HepG2 (cell line): ENCODE data around the gene SOX5. TPM values are rescaled to one million over a fixed set of nuclear protein-coding genes. Genes with fewer than 3 reads are reported as not detected.

Experiments
- ATAC-seq: fragments of 200-7000 bp; cut with Tn5 transposase; 3 replicates; pipeline ENCODE4 v1.9.1; 2020; ENCODE audit warnings: mild to moderate bottlenecking, moderate library complexity
- Bru-seq: library from RNA; stranded (reverse); fragments of 400-500 nt; gene quantifications from one replicate; lab custom pipeline; 2021; lab: Mats Ljungman, UMichigan
- BruChase-seq, 2 experiments: library from RNA; stranded (reverse); fragments of 400-500 nt; gene quantifications; one replicate each; lab custom pipeline; 2021; lab: Mats Ljungman, UMichigan
- BruUV-seq: library from RNA; stranded (reverse); fragments of 400-500 nt; replicated peaks from 2 replicates; lab custom pipeline; 2021; lab: Mats Ljungman, UMichigan
- CTCF ChIA-PET: fragments of 300-600 bp; formaldehyde crosslinking; extraction: SDS; loops from one replicate; lab custom pipeline; 2021; ENCODE audit warnings: low total read pairs, inconsistent platforms, low intra/inter-chr PET ratio; lab: Yijun Ruan, JAX
- POLR2A ChIA-PET: fragments of 350-600 bp; sonication (Branson Sonifier 250); formaldehyde crosslinking; loops from one replicate; lab custom pipeline; 2020; ENCODE audit warnings: antibody characterized with exemption, inconsistent platforms; lab: Yijun Ruan, JAX
- DNase-seq: peaks from one replicate; pipeline ENCODE4 v3.0.0-alpha.2; 2015; ENCODE audit warnings: low spot score
- FAIRE-seq: peaks from 3 replicates; lab custom pipeline; 2011; peaks lifted over from hg19 to GRCh38; lab: Jason Lieb, UNC
- H2AFZ ChIP-seq: one replicate; pipeline ENCODE4 v1.6.1; 2011; ENCODE audit warnings: low read length, inconsistent platforms
- H3K27ac ChIP-seq: fragments of 300-600 bp; 3 replicates; pipeline ENCODE4 v1.8.0; 2011; ENCODE audit warnings: mixed run types, mild to moderate bottlenecking, mixed read lengths, low read length, inconsistent platforms; ENCODE audit not compliant: insufficient read depth; ENCODE audit errors: extremely low read length
- H3K27me3 ChIP-seq, 2 experiments: fragments of 200-600 bp in 1 of 2; 2 replicates in 1 of 2; 3 replicates in 1 of 2; pipeline versions ENCODE4 v1.6.0 to v1.8.0; 2011; ENCODE audit warnings: low read length in 2 of 2, mild to moderate bottlenecking in 2 of 2, moderate library complexity in 2 of 2, inconsistent platforms in 1 of 2; ENCODE audit not compliant: insufficient read depth in 2 of 2, control insufficient read depth in 1 of 2
- H3K36me3 ChIP-seq, 2 experiments: fragments of 200-600 bp in 1 of 2; replicated peaks in 1 of 2; 2 replicates in 1 of 2; 3 replicates in 1 of 2; pipeline versions ENCODE4 v1.5.1 to v1.8.0; 2011; ENCODE audit warnings: low read length in 2 of 2, inconsistent platforms in 1 of 2; ENCODE audit not compliant: insufficient read depth in 2 of 2, control insufficient read depth in 1 of 2
- H3K4me1 ChIP-seq: 2 replicates; pipeline ENCODE4 v1.5.1; 2012; ENCODE audit warnings: low read length, inconsistent platforms; ENCODE audit not compliant: insufficient read depth
- H3K4me2 ChIP-seq: 2 replicates; pipeline ENCODE4 v1.6.0; 2011; ENCODE audit warnings: low read depth, low read length, inconsistent platforms
- H3K4me3 ChIP-seq, 3 experiments: fragments of 200-600 bp in 1 of 3; sonication (generic), shearing (Covaris generic) in 1 of 3; replicated peaks in 1 of 3; 2 replicates each; pipeline ENCODE4 v1.5.1; 2011 to 2016; ENCODE audit warnings: low read length in 3 of 3, inconsistent platforms in 2 of 3, low read depth in 2 of 3, mild to moderate bottlenecking in 2 of 3, control low read depth in 1 of 3, mixed read lengths in 1 of 3; ENCODE audit not compliant: insufficient read depth in 1 of 3
- H3K79me2 ChIP-seq: one replicate; pipeline ENCODE4 v1.6.1; 2011; ENCODE audit warnings: low read length, inconsistent platforms; ENCODE audit not compliant: insufficient read depth
- H3K9ac ChIP-seq: 2 replicates; pipeline ENCODE4 v1.6.0; 2011; ENCODE audit warnings: mild to moderate bottlenecking, low read depth, low read length, inconsistent platforms; ENCODE audit not compliant: insufficient read depth
- H3K9me3 ChIP-seq: 2 replicates; pipeline ENCODE4 v1.5.1; 2012; ENCODE audit warnings: mild to moderate bottlenecking, low read length
- H4K20me1 ChIP-seq: 2 replicates; pipeline ENCODE4 v1.6.0; 2011; ENCODE audit warnings: inconsistent platforms, mild to moderate bottlenecking, low read length, moderate library complexity; ENCODE audit not compliant: insufficient read depth
- NCOA5 ChIP-seq: sonication (generic); formaldehyde crosslinking; IDR thresholded peaks from 2 replicates; pipeline ENCODE4 v1.4.0; 2020; ENCODE audit warnings: missing genetic modification reagents
- PHB2 ChIP-seq: fragments of 450-650 bp; IDR thresholded peaks from 2 replicates; pipeline ENCODE4 v1.6.1; 2018; ENCODE audit not compliant: partially characterized antibody
- SIN3A ChIP-seq: IDR thresholded peaks from 2 replicates; pipeline ENCODE4 v1.6.1; 2011; ENCODE audit warnings: low read depth, mild to moderate bottlenecking, control low read depth, low read length, borderline replicate concordance
- SUZ12 ChIP-seq: fragments of 150-350 bp; IDR thresholded peaks from 2 replicates; pipeline ENCODE4 v1.6.1; 2014; ENCODE audit warnings: low read depth, low read length
- TBX2 ChIP-seq: sonication (generic); formaldehyde crosslinking; IDR thresholded peaks from 2 replicates; pipeline ENCODE4 v1.5.0; 2020; ENCODE audit warnings: missing genetic modification reagents, mild to moderate bottlenecking, borderline replicate concordance
- TSC22D2 ChIP-seq: sonication (generic); formaldehyde crosslinking; IDR thresholded peaks from 2 replicates; pipeline ENCODE4 v1.5.1; 2020; ENCODE audit warnings: missing genetic modification reagents, mild to moderate bottlenecking, borderline replicate concordance
- WGBS: methylation state at CpG from one replicate; pipeline ENCODE4 v1.1.6; 2017; ENCODE audit warnings: low lambda C conversion rate; 5-methylcytosine and 5-hydroxymethylcytosine counted together
- in situ Hi-C: cut with HindIII; loops from 2 replicates; pipeline ENCODE4 v1.10.0; 2017; ENCODE audit warnings: low pct_unique_long_range_greater_than_20kb; ENCODE audit not compliant: extremely low pct_ligation_motif_present
- intact Hi-C: fragments of 100-400 bp; cut with micrococcal nuclease; formaldehyde crosslinking; loops from one replicate; pipeline ENCODE4 v1.10.0; 2022; ENCODE audit not compliant: unreplicated experiment
- long read RNA-seq, 2 experiments: library from RNA in 1 of 2; library from polyadenylated mRNA in 1 of 2; stranded (forward) in 1 of 2; unstranded in 1 of 2; transcript quantifications; one replicate each; pipeline ENCODE4 v2.0.0, GENCODE V29; 2019 to 2022
- polyA minus RNA-seq, 3 experiments: library from RNA; depleted of rRNA, polyadenylated mRNA; stranded (reverse); fragments of >200 nt; gene quantifications; 2 replicates each; pipeline ENCODE4 v1.2.3, GENCODE V29; 2011; ENCODE audit warnings: low replicate concordance in 1 of 3
- polyA plus RNA-seq, 8 experiments: library from polyadenylated mRNA; depleted of rRNA in 3 of 8; stranded (reverse) in 7 of 8; unstranded in 1 of 8; fragments of >200 nt; fragmentation: Illumina TruSeq in 4 of 8; extraction: Trizol in 4 of 8; gene quantifications; 2 replicates each; pipeline versions ENCODE4 v1.2.1 to v1.2.3, GENCODE V29; 2011 to 2016; ENCODE audit warnings: low read depth in 4 of 8, missing spikeins in 1 of 8, mixed read lengths in 1 of 8; ENCODE audit not compliant: insufficient read depth in 1 of 8
- total RNA-seq, 5 experiments: library from RNA; depleted of rRNA; stranded (reverse); fragments of >200 nt; fragmentation: Illumina TruSeq; extraction: Trizol; gene quantifications; 2 replicates each; pipeline ENCODE4 v1.2.3, GENCODE V29; 2016; ENCODE audit warnings: low read depth in 1 of 5
- TF ChIP-seq, protein P1 (sequence below): sonication (generic); formaldehyde crosslinking; IDR thresholded peaks from 2 replicates; pipeline ENCODE4 v1.5.1; 2020; ENCODE audit warnings: mild to moderate bottlenecking, missing genetic modification reagents, moderate library complexity
- TF ChIP-seq, protein P2 (sequence below): IDR thresholded peaks from 2 replicates; pipeline ENCODE4 v1.6.1; 2012; ENCODE audit warnings: inconsistent platforms
- TF ChIP-seq, protein P3 (sequence below): sonication (generic); formaldehyde crosslinking; IDR thresholded peaks from 2 replicates; pipeline ENCODE4 v1.8.1; 2023; ENCODE audit warnings: mild to moderate bottlenecking, moderate library complexity, missing genetic modification reagents
- TF ChIP-seq, protein P4 (sequence below): sonication (generic); formaldehyde crosslinking; IDR thresholded peaks from 2 replicates; pipeline ENCODE4 v1.5.1; 2020; ENCODE audit warnings: missing genetic modification reagents, mild to moderate bottlenecking, borderline replicate concordance

SOX5 gene
- total RNA-seq (2016; rRNA removed; fragmentation: Illumina TruSeq; extraction: Trizol) (42.9 and 76.4 TPM in 2 replicates), polyA plus RNA-seq (2011; rRNA removed) (17.9 and 18.5 TPM in 2 replicates), polyA minus RNA-seq (2011; rRNA and poly(A)+ RNA removed; ENCODE audit: low replicate concordance) (259 TPM in 1 of 2 replicates, not detected in the other), Bru-seq, nascent RNA (percentile 87 among the genes with signal in this experiment), BruChase-seq, experiment 1, labeled RNA remaining after a 6-hour chase (percentile 68 among the genes with signal in this experiment), BruChase-seq, experiment 2, labeled RNA remaining after a 2-hour chase (percentile 82 among the genes with signal in this experiment)
- 197 and 224 TPM in 2 replicates for total RNA-seq (2016; cell fraction: cytosol; rRNA removed; fragmentation: Illumina TruSeq; extraction: Trizol; ENCODE audit: low read depth)
- 43.4 and 67.6 TPM in 2 replicates for total RNA-seq (2016; cell fraction: insoluble cytoplasmic fraction; rRNA removed; fragmentation: Illumina TruSeq; extraction: Trizol)
- total RNA-seq (2016; cell fraction: membrane; rRNA removed; fragmentation: Illumina TruSeq; extraction: Trizol), result 53.4 and 59.2 TPM in 2 replicates
- total RNA-seq (2016; cell fraction: nucleus; rRNA removed; fragmentation: Illumina TruSeq; extraction: Trizol), result 328 and 346 TPM in 2 replicates
- polyA plus RNA-seq (2011; cell fraction: cytosol; rRNA removed), result 8.8 and 11.0 TPM in 2 replicates
- polyA plus RNA-seq (2011; cell fraction: nucleus; rRNA removed), result 21.4 and 35.4 TPM in 2 replicates
- polyA plus RNA-seq (2012), result 6.1 and 6.7 TPM in 2 replicates
- 1.5 and 1.6 TPM in 2 replicates for polyA plus RNA-seq (2016; cell fraction: cytosol; fragmentation: Illumina TruSeq; extraction: Trizol; ENCODE audit: low read depth)
- 16.8 and 17.1 TPM in 2 replicates for polyA plus RNA-seq (2016; cell fraction: insoluble cytoplasmic fraction; fragmentation: Illumina TruSeq; extraction: Trizol; ENCODE audit: low read depth)
- polyA plus RNA-seq (2016; cell fraction: membrane; fragmentation: Illumina TruSeq; extraction: Trizol; ENCODE audit: low read depth), result 2.0 and 3.2 TPM in 2 replicates
- 27.3 and 29.1 TPM in 2 replicates for polyA plus RNA-seq (2016; cell fraction: nucleus; fragmentation: Illumina TruSeq; extraction: Trizol; ENCODE audit: insufficient read depth, low read depth)
- polyA minus RNA-seq (2011; cell fraction: cytosol; rRNA and poly(A)+ RNA removed), result 21.6 and 22.5 TPM in 2 replicates
- 385 and 392 TPM in 2 replicates for polyA minus RNA-seq (2011; cell fraction: nucleus; rRNA and poly(A)+ RNA removed)
- long read RNA-seq, experiment 1, full-length matches to known transcripts, result 1 of 5 reads
- long read RNA-seq, experiment 1, partial matches to known transcripts, result 1 of 5 reads
- long read RNA-seq, experiment 1, other reads (novel, unspliced or antisense), result 3 of 5 reads
- long read RNA-seq, experiment 2, partial matches to known transcripts, result 4 of 27 reads
- long read RNA-seq, experiment 2, other reads (novel, unspliced or antisense), result 22 of 27 reads

DNA sequence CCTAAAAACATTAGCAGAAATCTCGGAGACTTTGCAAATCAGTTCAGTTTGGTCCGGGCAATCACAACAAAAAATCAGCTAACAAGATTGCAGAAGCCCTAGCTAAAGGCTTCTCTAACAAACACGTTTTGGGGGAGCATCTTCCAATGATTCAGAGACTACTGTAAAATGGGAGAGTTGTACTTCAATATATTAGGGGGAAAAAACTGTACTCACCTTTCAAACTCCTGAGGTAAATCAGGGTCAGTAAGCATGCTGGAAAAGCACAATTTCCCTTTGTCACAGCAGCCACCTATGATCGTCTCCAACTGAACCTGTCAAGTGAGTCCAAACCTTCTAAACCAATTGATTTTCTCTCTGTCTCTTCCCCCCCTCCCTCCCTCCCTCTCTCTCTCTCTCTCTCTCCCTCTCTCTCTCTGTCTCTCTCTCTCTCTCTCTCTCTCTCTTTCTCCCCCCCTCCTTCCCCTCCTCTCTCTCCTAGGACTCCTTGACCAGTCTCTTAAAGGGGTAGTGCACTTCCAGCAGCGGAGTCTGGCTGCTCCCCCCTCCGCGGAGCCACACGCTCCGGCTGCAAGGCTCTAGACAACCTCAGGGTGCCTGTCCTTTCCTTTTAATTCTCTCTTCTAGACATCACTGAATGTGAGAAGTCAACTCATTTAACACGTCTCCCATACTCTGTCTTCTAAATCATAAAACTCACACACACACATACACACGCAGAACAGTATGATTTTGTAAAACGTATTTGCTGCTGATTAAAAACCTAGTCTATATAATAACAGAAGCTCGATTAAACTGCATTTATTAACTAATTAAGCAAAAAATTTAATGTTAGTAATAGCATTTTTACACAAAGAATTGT is at the start of gene SOX5:
SOX5 (minus strand) TSS at position 323 of the 862 bp plus-strand sequence; CDS start at position 254, 69 bp downstream.
- FAIRE-seq (no peak), ATAC-seq (peak; percentile 69), DNase-seq (peak; percentile 75)
- Histone ChIP-seq H3K27ac (peak within 1 kb of the TSS; percentile 86), H3K4me2 (peak within 1 kb of the TSS; percentile 95), H3K9ac (peak within 1 kb of the TSS; percentile 74), H3K9me3 (no peaks in the 10 kb centered on the region), H4K20me1 (no peaks in the 10 kb centered on the region), H3K4me3 (peak within 1 kb of the TSS; percentile 68 to 96 (median 75)), H3K27me3 (no peaks in the 10 kb centered on the region; a peak in 1 of 5 replicates), H3K36me3 (no peaks in the 10 kb centered on the region), H2AFZ (peak within 1 kb of the TSS; percentile 84), H3K4me1 (peaks cover 46% of the 10 kb centered on the region), H3K79me2 (peaks cover 64% of the 10 kb centered on the region)
- intact Hi-C loops (loop anchor here (2.0 to 10.0 kb wide), 4 partner anchors 75 to 805 kb away; no protein-coding TSS in a partner anchor), in situ Hi-C loops (loop anchor here (10.0 kb wide), 2 partner anchors 125 to 805 kb away; no protein-coding TSS in a partner anchor)
- CTCF ChIA-PET, result no interaction called here
- POLR2A ChIA-PET, result interaction anchor here (0.7 to 1.0 kb wide), 2 partner anchors 9 to 96 kb away, joined by 3 to 7 read pairs; no protein-coding TSS in a partner anchor
- no TSS peak for BruUV-seq
- WGBS, result under 1% methylated on average over 13 of the region's 13 CpGs
- TF ChIP-seq NCOA5 (CRISPR knock-in tag) (no peak), TSC22D2 (CRISPR knock-in tag) (0 out of 2 replicates have a peak, but pooled peaks have one; percentile 18), SIN3A (peak; percentile 85; the same call in 1 of the 2 replicates), PHB2 (no peak), TBX2 (CRISPR knock-in tag) (0 out of 2 replicates have a peak, but pooled peaks have one; percentile 14), SUZ12 (no peak)
- TF ChIP-seq, protein P1, sequence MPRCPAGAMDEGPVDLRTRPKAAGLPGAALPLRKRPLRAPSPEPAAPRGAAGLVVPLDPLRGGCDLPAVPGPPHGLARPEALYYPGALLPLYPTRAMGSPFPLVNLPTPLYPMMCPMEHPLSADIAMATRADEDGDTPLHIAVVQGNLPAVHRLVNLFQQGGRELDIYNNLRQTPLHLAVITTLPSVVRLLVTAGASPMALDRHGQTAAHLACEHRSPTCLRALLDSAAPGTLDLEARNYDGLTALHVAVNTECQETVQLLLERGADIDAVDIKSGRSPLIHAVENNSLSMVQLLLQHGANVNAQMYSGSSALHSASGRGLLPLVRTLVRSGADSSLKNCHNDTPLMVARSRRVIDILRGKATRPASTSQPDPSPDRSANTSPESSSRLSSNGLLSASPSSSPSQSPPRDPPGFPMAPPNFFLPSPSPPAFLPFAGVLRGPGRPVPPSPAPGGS, result no peak
- TF ChIP-seq, protein P2, sequence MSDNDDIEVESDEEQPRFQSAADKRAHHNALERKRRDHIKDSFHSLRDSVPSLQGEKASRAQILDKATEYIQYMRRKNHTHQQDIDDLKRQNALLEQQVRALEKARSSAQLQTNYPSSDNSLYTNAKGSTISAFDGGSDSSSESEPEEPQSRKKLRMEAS, result 0 out of 2 replicates have a peak, but pooled peaks have one; percentile 16
- TF ChIP-seq, protein P3, sequence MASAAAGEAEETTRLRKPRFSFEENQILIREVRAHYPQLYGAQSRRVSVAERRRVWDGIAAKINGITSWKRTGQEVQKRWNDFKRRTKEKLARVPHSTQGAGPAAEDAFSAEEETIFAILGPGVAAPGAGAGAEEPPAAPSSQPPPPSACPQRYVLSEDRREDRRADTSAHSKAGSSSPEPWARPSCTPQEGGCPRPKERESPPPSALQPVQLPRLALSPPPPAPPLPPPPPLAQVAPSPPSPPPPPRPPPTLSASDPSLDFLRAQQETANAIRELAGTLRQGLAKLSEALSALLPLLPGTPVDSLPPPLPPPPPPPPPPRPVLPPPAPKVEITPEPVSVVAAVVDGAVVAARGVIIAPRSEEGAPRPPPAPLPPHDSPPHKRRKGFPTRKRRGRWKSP (CRISPR knock-in tag), result no peak
- TF ChIP-seq, protein P4, sequence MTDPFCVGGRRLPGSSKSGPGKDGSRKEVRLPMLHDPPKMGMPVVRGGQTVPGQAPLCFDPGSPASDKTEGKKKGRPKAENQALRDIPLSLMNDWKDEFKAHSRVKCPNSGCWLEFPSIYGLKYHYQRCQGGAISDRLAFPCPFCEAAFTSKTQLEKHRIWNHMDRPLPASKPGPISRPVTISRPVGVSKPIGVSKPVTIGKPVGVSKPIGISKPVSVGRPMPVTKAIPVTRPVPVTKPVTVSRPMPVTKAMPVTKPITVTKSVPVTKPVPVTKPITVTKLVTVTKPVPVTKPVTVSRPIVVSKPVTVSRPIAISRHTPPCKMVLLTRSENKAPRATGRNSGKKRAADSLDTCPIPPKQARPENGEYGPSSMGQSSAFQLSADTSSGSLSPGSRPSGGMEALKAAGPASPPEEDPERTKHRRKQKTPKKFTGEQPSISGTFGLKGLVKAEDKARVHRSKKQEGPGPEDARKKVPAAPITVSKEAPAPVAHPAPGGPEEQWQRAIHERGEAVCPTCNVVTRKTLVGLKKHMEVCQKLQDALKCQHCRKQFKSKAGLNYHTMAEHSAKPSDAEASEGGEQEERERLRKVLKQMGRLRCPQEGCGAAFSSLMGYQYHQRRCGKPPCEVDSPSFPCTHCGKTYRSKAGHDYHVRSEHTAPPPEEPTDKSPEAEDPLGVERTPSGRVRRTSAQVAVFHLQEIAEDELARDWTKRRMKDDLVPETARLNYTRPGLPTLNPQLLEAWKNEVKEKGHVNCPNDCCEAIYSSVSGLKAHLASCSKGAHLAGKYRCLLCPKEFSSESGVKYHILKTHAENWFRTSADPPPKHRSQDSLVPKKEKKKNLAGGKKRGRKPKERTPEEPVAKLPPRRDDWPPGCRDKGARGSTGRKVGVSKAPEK (CRISPR knock-in tag), result no peak
